H9 (cell line): Measurements from ENCODE around the gene OTP. TPM values are rescaled to one million over a fixed set of nuclear protein-coding genes. Genes with fewer than 3 reads are reported as not detected.

Experiments
- DNase-seq: peaks from one replicate; pipeline ENCODE4 v3.0.0-alpha.2; 2017
- H2AFZ ChIP-seq: one replicate; pipeline ENCODE4 v1.6.1; 2013; ENCODE audit warnings: mild to moderate bottlenecking, low read length, control low read depth, moderate library complexity
- H2AK5ac ChIP-seq: 2 replicates; pipeline ENCODE4 v1.6.1; 2013; ENCODE audit warnings: low read length, control low read depth, mixed read lengths; ENCODE audit not compliant: insufficient read length
- H2BK120ac ChIP-seq: one replicate; pipeline ENCODE4 v1.6.1; 2013; ENCODE audit warnings: low read depth, mild to moderate bottlenecking, low read length, control low read depth, inconsistent platforms; ENCODE audit not compliant: poor library complexity, severe bottlenecking
- H2BK12ac ChIP-seq: 2 replicates; pipeline ENCODE4 v1.6.1; 2013; ENCODE audit warnings: low read length, control low read depth, mixed read lengths, low read depth; ENCODE audit not compliant: insufficient read length
- H2BK15ac ChIP-seq: 2 replicates; pipeline ENCODE4 v1.6.1; 2013; ENCODE audit warnings: low read depth, low read length, control low read depth
- H2BK20ac ChIP-seq: one replicate; pipeline ENCODE4 v1.6.1; 2013; ENCODE audit warnings: low read depth, mild to moderate bottlenecking, low read length, control low read depth, inconsistent platforms; ENCODE audit not compliant: poor library complexity, severe bottlenecking
- H2BK5ac ChIP-seq: 2 replicates; pipeline ENCODE4 v1.6.1; 2013; ENCODE audit warnings: low read length, control low read depth, mixed read lengths; ENCODE audit not compliant: insufficient read length
- H3K14ac ChIP-seq: 2 replicates; pipeline ENCODE4 v1.6.1; 2013; ENCODE audit warnings: low read length, control low read depth; ENCODE audit not compliant: insufficient read depth
- H3K18ac ChIP-seq: 2 replicates; pipeline ENCODE4 v1.6.1; 2013; ENCODE audit warnings: low read depth, mild to moderate bottlenecking, mixed read lengths, low read length, control low read depth; ENCODE audit not compliant: insufficient read length
- H3K23ac ChIP-seq: 2 replicates; pipeline ENCODE4 v1.6.1; 2013; ENCODE audit warnings: low read length, control low read depth, mixed read lengths, low read depth; ENCODE audit not compliant: insufficient read length
- H3K23me2 ChIP-seq: 2 replicates; pipeline ENCODE4 v1.6.1; 2013; ENCODE audit warnings: low read depth, mild to moderate bottlenecking, mixed read lengths, low read length, control low read depth; ENCODE audit not compliant: insufficient read length, poor library complexity, severe bottlenecking
- H3K27ac ChIP-seq: 2 replicates; pipeline ENCODE4 v1.5.1; 2013; ENCODE audit warnings: low read length, control low read depth, mixed read lengths, low read depth; ENCODE audit not compliant: insufficient read length
- H3K27me3 ChIP-seq: 2 replicates; pipeline ENCODE4 v1.6.1; 2013; ENCODE audit warnings: low read length, control low read depth, inconsistent platforms; ENCODE audit not compliant: insufficient read depth
- H3K4ac ChIP-seq: 2 replicates; pipeline ENCODE4 v1.6.1; 2013; ENCODE audit warnings: low read depth, mild to moderate bottlenecking, control low read depth, inconsistent platforms, low read length, moderate library complexity
- H3K4me1 ChIP-seq: 2 replicates; pipeline ENCODE4 v1.6.1; 2013; ENCODE audit warnings: low read length, control low read depth, inconsistent platforms; ENCODE audit not compliant: insufficient read depth
- H3K4me2 ChIP-seq: 2 replicates; pipeline ENCODE4 v1.6.1; 2013; ENCODE audit warnings: low read length, control low read depth, mixed read lengths; ENCODE audit not compliant: insufficient read length, insufficient read depth
- H3K56ac ChIP-seq: 2 replicates; pipeline ENCODE4 v1.6.1; 2013; ENCODE audit warnings: low read depth, mild to moderate bottlenecking, mixed read lengths, low read length, control low read depth; ENCODE audit not compliant: insufficient read length
- H3K79me1 ChIP-seq: 2 replicates; pipeline ENCODE4 v1.6.1; 2013; ENCODE audit warnings: low read depth, mild to moderate bottlenecking, moderate library complexity, low read length, control low read depth, inconsistent platforms; ENCODE audit not compliant: insufficient read depth, poor library complexity, severe bottlenecking
- H3K79me2 ChIP-seq: 2 replicates; pipeline ENCODE4 v1.6.1; 2013; ENCODE audit warnings: low read length, control low read depth, inconsistent platforms; ENCODE audit not compliant: insufficient read depth
- H3K9ac ChIP-seq: 2 replicates; pipeline ENCODE4 v1.6.1; 2013; ENCODE audit warnings: low read length, control low read depth, mixed read lengths; ENCODE audit not compliant: insufficient read length; ENCODE audit errors: extremely low read depth
- H3K9me3 ChIP-seq: one replicate; pipeline ENCODE4 v1.6.1; 2013; ENCODE audit warnings: low read depth, low read length, inconsistent platforms; ENCODE audit not compliant: control insufficient read depth
- H3T11ph ChIP-seq: one replicate; pipeline ENCODE4 v1.6.1; 2013; ENCODE audit warnings: mild to moderate bottlenecking, low read length, control low read depth, inconsistent platforms
- H4K20me1 ChIP-seq: one replicate; pipeline ENCODE4 v1.6.1; 2013; ENCODE audit not compliant: control insufficient read depth, insufficient read length, insufficient read depth
- H4K5ac ChIP-seq: 2 replicates; pipeline ENCODE4 v1.6.1; 2013; ENCODE audit warnings: low read depth, mild to moderate bottlenecking, mixed read lengths, low read length, control low read depth; ENCODE audit not compliant: insufficient read length
- H4K8ac ChIP-seq: replicated peaks from 2 replicates; pipeline ENCODE4 v1.6.1; 2013; ENCODE audit warnings: low read length, control low read depth, mixed read lengths, low read depth; ENCODE audit not compliant: insufficient read length
- H4K91ac ChIP-seq: 2 replicates; pipeline ENCODE4 v1.6.1; 2013; ENCODE audit warnings: low read depth, mild to moderate bottlenecking, moderate library complexity, mixed read lengths, low read length, control low read depth; ENCODE audit not compliant: insufficient read length
- H3K27ac Mint-ChIP-seq, 3 experiments: 2 replicates in 2 of 3; 3 replicates in 1 of 3; pipeline ENCODE4 v1.8.0; 2020 to 2021; ENCODE audit warnings: mixed read lengths in 3 of 3, mild to moderate bottlenecking in 1 of 3, moderate library complexity in 1 of 3
- H3K27me3 Mint-ChIP-seq: 2 replicates; pipeline ENCODE4 v1.8.0; 2021; ENCODE audit warnings: low read depth, mild to moderate bottlenecking, moderate library complexity, mixed read lengths
- H3K36me3 Mint-ChIP-seq, 3 experiments: 2 replicates in 2 of 3; 3 replicates in 1 of 3; pipeline ENCODE4 v1.8.0; 2020 to 2021; ENCODE audit warnings: low read depth in 3 of 3, mixed read lengths in 3 of 3; ENCODE audit not compliant: insufficient read depth in 1 of 3
- H3K4me1 Mint-ChIP-seq, 2 experiments: 2 replicates each; pipeline ENCODE4 v1.8.0; 2020; ENCODE audit warnings: mixed read lengths in 2 of 2
- H3K4me3 Mint-ChIP-seq, 2 experiments: 2 replicates in 1 of 2; 3 replicates in 1 of 2; pipeline ENCODE4 v1.8.0; 2020 to 2021; ENCODE audit warnings: mild to moderate bottlenecking in 2 of 2, mixed read lengths in 2 of 2, moderate library complexity in 1 of 2
- H3K9me3 Mint-ChIP-seq, 2 experiments: 2 replicates in 1 of 2; 3 replicates in 1 of 2; pipeline ENCODE4 v1.8.0; 2020; ENCODE audit warnings: mild to moderate bottlenecking in 2 of 2, mixed read lengths in 2 of 2, moderate library complexity in 1 of 2
- CTCF ChIP-seq: fragments of 200-600 bp; sonication (generic); conservative IDR thresholded peaks from 3 replicates; pipeline ENCODE4 v1.8.0; 2021; ENCODE audit warnings: antibody characterized with exemption, mild to moderate bottlenecking
- total RNA-seq: library from RNA; stranded (reverse); gene quantifications from 2 replicates; pipeline ENCODE4 v1.2.1, GENCODE V29; 2021

The OTP gene
- total RNA-seq, 1 experiment from 2014 or later: not detected

GRCh38 chr5:77658662-77659061 is 20.1 kb upstream of the OTP start:
- Histone ChIP-seq H3K79me2 (no peaks in the 10 kb centered on the region), H3K23ac (no peak overlapping the region), H2AK5ac (no peak overlapping the region), H3K27ac (no peak overlapping the region), H3K9ac (no peak overlapping the region), H2BK15ac (no peak overlapping the region), H4K20me1 (no peaks in the 10 kb centered on the region), H3T11ph (no peak overlapping the region), H3K4me1 (no peaks in the 10 kb centered on the region), H3K4ac (no peak overlapping the region), H3K14ac (no peak overlapping the region), H3K27me3 (no peaks in the 10 kb centered on the region), H2AFZ (no peak overlapping the region), H3K79me1 (no peaks in the 10 kb centered on the region), H3K4me2 (no peak overlapping the region), H3K56ac (no peak overlapping the region), H2BK120ac (no peak overlapping the region), H4K5ac (no peak overlapping the region), H2BK5ac (no peak overlapping the region), H4K91ac (no peak overlapping the region), H2BK12ac (no peak overlapping the region), H2BK20ac (no peak overlapping the region), H3K23me2 (no peaks in the 10 kb centered on the region), H4K8ac (no peak overlapping the region), H3K18ac (no peak overlapping the region), H3K9me3 (no peaks in the 10 kb centered on the region)
- DNase-seq: no peak
- no peak overlapping the region for H3K27ac Mint-ChIP-seq
- H3K27me3 Mint-ChIP-seq: peaks cover 77% of the 10 kb centered on the region
- no peak for TF ChIP-seq CTCF
- H3K4me1 Mint-ChIP-seq: peaks cover 0 to 4% of the 10 kb centered on the region in 2 experiments; a peak in 2 of 4 replicates
- H3K4me3 Mint-ChIP-seq: no peak overlapping the region
- H3K36me3 Mint-ChIP-seq: no peaks in the 10 kb centered on the region
- H3K9me3 Mint-ChIP-seq: no peaks in the 10 kb centered on the region
